ENCODE data around the gene PTPRM. TPM values are rescaled to one million over a fixed set of nuclear protein-coding genes. Genes with fewer than 3 reads are reported as not detected.
A peak's percentile ranks its signal among the peaks of the same experiment; 100 is the strongest.

PTPRM gene
- total RNA-seq, 2 experiments from 2014 or later = 2.1 to 3.0 TPM

DNA sequence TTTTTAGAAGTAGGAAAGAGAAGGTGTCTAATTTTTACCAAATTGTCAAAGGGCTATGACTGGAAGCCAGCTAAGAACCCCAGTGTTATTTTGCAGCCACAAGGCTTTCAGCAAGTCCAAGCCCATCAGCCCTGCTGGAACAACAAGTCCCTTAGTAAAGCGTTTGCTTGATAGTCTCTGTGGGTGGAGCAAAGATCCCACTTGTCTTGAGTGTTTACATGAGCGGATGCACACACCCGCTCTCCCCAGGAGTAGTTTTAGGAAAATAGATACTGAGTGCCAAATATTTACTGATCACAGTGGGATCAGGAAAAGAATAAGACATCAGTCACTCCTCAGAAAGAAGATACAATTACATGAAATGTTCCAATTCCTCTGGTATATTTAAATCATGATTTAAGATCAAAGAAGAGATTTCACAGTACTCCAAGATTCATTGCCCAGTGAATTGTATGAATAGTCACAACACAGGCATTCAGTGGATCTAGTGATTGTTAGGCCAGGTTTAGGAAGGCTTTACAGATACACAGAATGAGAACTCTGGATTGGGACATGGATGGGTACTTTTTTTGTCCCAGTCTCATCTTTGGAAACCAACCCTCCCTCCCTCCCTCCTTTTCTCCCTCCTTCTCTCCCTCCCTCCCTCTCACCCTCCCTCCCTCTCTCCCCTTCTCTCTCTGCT is 514.9 kb downstream of the PTPRM start:
- ChIA-PET CTCF (no interaction called here), POLR2A (no interaction called here)
- Mint-ChIP-seq H3K27me3 (no peaks in the 10 kb centered on the region), H3K27ac (no peak overlapping the region), H3K9me3 (no peaks in the 10 kb centered on the region), H3K4me1 (ENCODE audit: low read depth) (no peaks in the 10 kb centered on the region), H3K4me3 (no peak overlapping the region), H3K36me3 (ENCODE audit: low read depth) (no peaks in the 10 kb centered on the region)
- TF ChIP-seq, protein P1, sequence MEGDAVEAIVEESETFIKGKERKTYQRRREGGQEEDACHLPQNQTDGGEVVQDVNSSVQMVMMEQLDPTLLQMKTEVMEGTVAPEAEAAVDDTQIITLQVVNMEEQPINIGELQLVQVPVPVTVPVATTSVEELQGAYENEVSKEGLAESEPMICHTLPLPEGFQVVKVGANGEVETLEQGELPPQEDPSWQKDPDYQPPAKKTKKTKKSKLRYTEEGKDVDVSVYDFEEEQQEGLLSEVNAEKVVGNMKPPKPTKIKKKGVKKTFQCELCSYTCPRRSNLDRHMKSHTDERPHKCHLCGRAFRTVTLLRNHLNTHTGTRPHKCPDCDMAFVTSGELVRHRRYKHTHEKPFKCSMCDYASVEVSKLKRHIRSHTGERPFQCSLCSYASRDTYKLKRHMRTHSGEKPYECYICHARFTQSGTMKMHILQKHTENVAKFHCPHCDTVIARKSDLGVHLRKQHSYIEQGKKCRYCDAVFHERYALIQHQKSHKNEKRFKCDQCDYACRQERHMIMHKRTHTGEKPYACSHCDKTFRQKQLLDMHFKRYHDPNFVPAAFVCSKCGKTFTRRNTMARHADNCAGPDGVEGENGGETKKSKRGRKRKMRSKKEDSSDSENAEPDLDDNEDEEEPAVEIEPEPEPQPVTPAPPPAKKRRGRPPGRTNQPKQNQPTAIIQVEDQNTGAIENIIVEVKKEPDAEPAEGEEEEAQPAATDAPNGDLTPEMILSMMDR (IDR thresholded peaks at IDR 0.05) = no peak
- ATAC-seq (no peak), DNase-seq (no peak)
- intact Hi-C loops (cut with micrococcal nuclease) = no loop called here

DNA sequence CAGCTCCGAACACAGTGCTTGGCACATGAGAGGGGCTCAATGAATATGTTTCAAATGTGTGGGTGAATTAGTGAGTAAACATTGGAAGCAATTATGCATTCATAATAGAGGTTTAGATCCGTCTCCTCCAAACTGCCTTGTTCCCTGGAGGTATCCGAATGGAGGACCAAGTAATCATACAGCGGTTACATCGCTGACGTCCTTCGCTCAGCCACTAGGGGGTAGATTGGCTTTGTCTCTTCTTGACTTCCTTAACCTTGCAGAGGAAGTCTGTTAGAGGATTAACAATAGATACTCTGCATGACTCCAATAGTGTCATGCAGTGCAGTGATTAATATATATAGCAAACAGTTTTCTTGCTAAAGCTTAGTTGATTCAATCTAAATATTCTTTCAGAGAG is 517.0 kb downstream of the PTPRM start:
- H3K27ac Mint-ChIP-seq = no peak overlapping the region
- TF ChIP-seq, protein P1 (IDR thresholded peaks at IDR 0.05) = peak; percentile 18
- no peaks in the 10 kb centered on the region for H3K9me3 Mint-ChIP-seq
- no peaks in the 10 kb centered on the region for H3K4me1 Mint-ChIP-seq (ENCODE audit: low read depth)
- ATAC-seq (no peak), DNase-seq (peak; percentile 2)
- intact Hi-C loops (cut with micrococcal nuclease) = no loop called here
- POLR2A ChIA-PET = no interaction called here
- no peaks in the 10 kb centered on the region for H3K36me3 Mint-ChIP-seq (ENCODE audit: low read depth)
- H3K27me3 Mint-ChIP-seq = no peaks in the 10 kb centered on the region
- CTCF ChIA-PET = no interaction called here
- no peak overlapping the region for H3K4me3 Mint-ChIP-seq

DNA sequence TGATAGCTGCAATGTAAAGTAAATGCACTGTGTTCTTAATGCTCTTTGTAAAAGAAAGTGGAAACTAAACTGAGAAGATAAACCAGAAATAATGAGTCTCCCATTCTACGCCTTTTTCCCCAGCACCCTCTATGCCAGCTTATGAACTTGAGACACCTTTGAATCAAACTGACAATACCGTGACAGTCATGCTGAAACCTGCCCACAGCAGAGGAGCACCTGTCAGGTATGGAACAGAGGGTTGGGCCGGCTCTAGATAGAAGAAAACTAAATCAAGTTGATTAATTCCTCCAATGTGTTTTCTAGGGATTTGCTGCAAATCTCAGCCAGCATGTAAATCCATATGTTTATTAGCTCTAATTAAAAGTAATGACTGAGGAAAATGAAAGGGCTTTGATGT is 521.5 kb downstream of the PTPRM start:
- CTCF ChIA-PET = no interaction called here
- TF ChIP-seq, protein P1 (IDR thresholded peaks at IDR 0.05) = no peak
- Mint-ChIP-seq H3K27me3 (no peaks in the 10 kb centered on the region), H3K4me1 (ENCODE audit: low read depth) (no peaks in the 10 kb centered on the region), H3K4me3 (no peak overlapping the region), H3K36me3 (ENCODE audit: low read depth) (no peaks in the 10 kb centered on the region), H3K9me3 (no peaks in the 10 kb centered on the region), H3K27ac (no peak overlapping the region)
- no peak for ATAC-seq
- DNase-seq = no peak
- POLR2A ChIA-PET = no interaction called here
- intact Hi-C loops (cut with micrococcal nuclease) = no loop called here

DNA sequence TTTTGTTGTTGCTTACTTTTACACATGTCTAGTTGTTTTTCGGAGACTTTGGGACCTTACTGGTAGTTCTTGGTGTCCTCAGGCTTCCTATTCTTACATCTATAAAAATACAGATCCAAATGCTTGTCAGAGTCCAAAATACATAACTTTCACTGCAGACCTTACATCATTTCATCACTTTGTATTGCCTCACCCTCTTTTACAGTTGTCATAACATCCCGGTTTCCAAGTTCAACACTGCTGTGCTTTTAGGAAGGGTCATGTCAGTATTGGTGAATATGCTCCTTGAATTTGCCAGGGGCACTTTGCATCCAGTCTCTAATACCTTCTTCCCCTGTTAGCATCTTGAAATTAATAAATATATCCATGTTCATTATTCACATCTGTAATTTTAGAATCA is 523.9 kb downstream of the PTPRM start:
- intact Hi-C loops (cut with micrococcal nuclease) = no loop called here
- Mint-ChIP-seq H3K36me3 (ENCODE audit: low read depth) (no peaks in the 10 kb centered on the region), H3K4me3 (no peak overlapping the region), H3K27me3 (no peaks in the 10 kb centered on the region), H3K9me3 (no peaks in the 10 kb centered on the region), H3K27ac (no peak overlapping the region), H3K4me1 (ENCODE audit: low read depth) (no peaks in the 10 kb centered on the region)
- DNase-seq (no peak), ATAC-seq (no peak)
- ChIA-PET POLR2A (no interaction called here), CTCF (no interaction called here)
- TF ChIP-seq, protein P1 (IDR thresholded peaks at IDR 0.05) = no peak

DNA sequence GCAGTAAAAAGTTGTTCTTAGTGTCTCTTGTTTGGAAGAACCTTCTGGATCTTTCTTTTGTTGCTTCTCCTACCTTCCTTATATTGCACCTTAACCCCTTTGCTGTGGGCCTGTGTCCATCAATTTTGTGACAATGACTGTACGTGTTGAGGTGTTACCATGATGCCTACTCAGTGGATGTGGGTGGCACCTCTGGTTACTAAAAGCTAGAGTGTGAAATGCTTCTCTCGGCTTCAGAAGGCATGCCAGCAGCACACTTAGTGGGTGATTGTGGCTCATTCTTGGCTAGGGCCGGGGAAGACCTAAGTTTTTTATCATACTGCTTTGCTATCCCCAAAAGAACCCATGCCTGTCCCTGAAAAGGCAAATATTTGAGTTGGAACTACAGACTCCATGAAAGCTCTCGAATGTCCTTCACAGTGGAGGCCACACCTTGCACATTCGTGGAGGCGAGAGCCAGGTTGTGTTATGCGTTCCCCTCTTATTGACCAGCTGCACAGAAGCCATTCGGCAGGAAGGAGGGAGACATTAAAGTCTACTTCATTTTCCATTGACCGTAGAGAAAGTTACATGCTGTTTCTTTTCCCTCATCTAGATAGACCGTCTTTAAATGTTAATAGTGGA is 528.9 kb downstream of the PTPRM start:
- ChIA-PET CTCF (no interaction called here), POLR2A (no interaction called here)
- Mint-ChIP-seq H3K27ac (no peak overlapping the region), H3K9me3 (no peaks in the 10 kb centered on the region), H3K27me3 (no peaks in the 10 kb centered on the region), H3K4me3 (no peak overlapping the region), H3K36me3 (ENCODE audit: low read depth) (no peaks in the 10 kb centered on the region), H3K4me1 (ENCODE audit: low read depth) (no peaks in the 10 kb centered on the region)
- intact Hi-C loops (cut with micrococcal nuclease) = no loop called here
- ATAC-seq (no peak), DNase-seq (no peak)
- TF ChIP-seq, protein P1 (IDR thresholded peaks at IDR 0.05) = no peak

Data from activated CD8-positive, alpha-beta T cell treated with anti-CD3 and anti-CD28 coated beads for 36 hours (primary cell).